Activated CD8-positive, alpha-beta memory T cell treated with anti-CD3 and anti-CD28 coated beads, Interleukin-2, amount 50 U/mL, for 24 hours (primary cell): ENCODE data around the gene SECISBP2.
A peak's percentile ranks its signal among the peaks of the same experiment; 100 is the strongest.
"Not testable (repeated sequence)": the region's sequence is repeated elsewhere in the genome, so short reads cannot be mapped to it uniquely, and the experiment has no call there.

ENCODE experiments used
- DNase-seq: peaks from one replicate; pipeline ENCODE4 v3.0.0-alpha.2; 2020; ENCODE audit errors: extremely low read depth

SECISBP2 gene

DNA sequence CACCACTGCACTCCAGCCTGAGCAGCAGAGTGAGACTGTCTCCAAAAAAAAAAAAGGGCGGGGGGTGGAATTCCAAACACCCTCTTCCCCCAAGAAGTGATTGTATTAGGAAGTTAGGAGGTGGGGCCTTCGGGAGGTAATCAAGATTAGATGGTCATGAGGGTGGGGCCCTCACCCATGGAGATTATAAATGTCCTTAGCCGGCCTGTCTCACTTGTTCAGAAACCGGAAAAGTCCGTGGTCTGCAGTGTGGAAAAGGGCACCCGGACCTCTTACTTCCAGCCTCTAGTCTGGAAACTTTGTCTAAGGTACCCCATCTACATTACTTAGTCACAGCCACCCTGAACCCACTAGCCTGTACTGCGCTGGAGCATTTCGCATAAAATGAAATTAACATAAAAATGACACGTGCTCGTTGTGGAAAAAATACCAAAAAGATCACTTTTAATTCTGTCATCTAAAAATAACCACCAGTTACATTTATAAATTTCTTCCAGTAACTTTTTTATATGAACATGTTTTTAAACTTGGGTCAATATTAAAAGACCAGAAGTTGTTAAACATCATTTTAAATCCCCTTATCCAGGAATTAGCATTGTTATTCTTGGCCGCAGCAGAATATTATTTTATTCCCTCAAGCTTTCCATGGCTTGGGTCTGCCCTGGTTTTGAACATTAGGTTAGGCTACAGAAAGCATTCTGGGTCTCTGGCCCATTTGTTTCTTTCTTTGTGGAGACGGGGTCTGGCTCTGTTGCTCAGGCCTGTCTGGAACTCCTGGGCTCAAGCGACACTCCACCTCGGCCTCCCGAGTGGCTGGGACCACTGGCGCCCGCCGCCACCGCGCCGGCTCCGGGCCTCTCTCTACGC is 8.5 kb upstream of the SECISBP2 start:
- DNase-seq, result no peak

DNA sequence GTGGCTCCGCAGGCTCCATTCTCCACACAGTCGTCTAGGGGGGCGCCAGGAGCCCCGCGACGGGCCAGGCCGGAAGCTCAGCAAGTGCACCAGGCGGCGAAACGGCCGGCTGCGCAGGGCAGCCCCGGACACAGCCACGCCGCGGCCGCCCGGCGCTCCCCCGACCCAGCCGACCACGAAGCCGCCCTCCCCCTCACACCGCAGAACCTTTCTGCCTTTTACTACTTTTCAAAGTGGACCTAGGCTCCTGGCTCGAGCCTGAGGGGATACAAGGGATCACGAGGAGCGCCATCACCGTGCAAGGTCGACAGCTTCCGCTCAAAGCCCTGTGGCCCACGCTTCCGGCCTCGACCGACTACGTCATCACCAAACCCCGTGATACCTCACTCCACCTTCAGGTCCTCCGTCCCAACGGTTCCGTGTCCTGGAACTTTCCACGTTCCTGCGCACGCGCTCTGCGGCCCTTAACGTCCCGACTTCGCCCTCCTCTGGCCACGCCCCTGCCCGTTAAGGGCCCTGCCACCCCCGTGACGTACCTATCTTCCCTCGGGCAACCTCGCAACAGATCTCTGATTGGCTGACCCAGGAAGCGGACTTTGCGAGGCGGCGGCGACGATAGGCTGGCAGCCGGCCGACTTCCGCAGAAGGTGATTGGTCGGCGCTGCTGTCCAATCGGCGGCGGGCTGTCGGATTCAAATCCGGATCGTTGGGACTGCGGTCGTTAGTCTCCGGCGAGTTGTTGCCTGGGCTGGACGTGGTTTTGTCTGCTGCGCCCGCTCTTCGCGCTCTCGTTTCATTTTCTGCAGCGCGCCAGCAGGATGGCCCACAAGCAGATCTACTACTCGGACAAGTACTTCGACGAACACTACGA is 7.6 kb upstream of the SECISBP2 start, which contains the start of gene CKS2:
CKS2 (plus strand) TSS at position 721 of the 871 bp plus-strand sequence; CDS start at position 819, 98 bp downstream.
- DNase-seq, result peak; percentile 100

DNA sequence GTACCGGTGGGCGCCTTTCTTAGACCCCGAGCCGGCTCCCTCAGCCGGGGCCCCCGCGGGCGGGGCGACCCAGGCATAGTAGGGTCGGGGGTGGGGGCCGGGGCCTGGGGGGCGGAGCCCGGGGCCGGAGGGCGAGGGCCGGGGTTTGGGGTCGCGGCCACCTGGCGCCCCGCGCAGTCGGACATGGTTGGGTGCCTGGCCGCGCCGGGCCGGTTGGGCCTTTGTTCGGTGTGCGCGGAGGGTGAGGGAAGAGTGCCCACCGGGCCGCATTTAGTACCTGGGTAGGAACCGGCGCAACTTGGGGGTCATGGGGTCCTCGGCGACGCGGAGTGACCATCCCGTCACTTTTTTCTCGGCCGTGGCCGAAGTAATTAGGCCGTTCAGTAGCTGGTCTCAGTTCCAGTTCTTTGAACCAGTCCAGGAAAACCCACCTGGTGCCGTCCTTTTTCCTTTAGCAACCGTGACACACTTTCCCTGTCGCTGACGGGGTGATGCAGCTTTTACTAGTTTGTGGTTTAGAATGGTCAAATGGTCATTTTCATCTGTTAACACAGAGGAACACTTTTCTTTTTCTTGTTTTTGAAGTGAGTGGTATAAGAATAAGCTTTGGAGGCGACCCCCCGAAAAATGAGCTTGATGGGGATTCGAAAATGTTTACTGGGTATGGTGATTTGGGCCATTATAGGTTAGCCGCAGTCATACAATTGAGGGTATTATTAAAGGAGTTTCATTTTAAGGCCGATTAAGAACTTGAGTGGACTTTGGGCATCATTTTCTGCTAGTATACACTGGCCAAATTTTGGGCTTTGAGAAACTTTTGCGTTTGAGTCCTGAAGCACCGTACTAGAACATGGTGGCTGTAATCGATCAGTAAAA is 6.7 kb upstream of the SECISBP2 start:
- DNase-seq, result no peak

DNA sequence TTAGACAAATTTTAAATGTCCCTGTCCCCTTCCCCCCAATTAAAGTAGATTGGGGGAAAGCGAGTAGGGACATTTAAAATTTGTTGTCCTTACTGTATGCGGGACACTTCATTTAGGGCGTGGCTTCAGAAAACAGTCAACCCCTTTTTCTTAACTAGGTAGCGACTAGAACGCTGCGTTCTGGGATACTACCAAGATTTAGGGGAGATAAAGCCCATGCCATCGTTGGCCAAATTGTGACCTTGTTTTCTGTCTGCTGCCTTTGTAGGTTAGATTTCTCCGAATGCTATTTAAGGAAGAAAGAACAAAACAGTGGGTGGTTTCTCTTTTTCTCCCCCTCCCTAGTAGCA is 6.1 kb upstream of the SECISBP2 start:
- DNase-seq, result no peak

GRCh38 chr9:89313842-89314241 is 4.5 kb upstream of the SECISBP2 start:
- DNase-seq, result no peak

DNA sequence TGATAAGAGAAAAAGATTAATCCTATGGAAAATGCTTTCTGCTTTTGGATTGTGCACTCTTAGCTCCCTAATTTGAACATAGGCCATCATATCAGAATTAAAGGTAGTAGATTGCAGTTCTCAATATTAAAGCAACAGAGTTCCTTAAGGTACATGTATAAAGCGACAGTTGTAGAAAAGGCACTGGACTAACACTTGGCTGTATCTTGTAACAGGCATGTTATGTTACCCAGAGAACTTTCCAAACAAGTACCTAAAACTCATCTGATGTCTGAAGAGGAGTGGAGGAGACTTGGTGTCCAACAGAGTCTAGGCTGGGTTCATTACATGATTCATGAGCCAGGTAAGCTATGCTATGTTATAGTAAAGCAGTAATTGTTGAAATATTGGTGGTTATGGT is 3.3 kb upstream of the SECISBP2 start:
- no peak for DNase-seq

DNA sequence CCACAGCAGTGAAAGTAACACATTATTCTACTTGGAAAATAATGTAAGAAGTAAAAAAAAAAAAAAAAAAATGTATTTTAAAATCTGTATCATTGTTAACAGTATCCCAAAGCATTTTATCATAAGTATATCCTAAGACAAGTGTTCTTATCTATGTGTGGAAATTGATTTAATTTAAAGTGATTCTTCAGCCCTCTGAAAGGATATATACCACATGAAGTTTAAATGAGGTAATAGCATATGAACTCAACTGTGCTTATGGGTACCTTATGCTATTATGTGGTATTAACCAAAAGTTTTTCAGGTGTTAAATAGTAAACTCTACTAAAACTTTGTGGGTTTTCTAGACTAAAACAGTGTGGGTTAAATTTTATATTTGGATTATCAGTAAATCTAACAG is 2.8 kb upstream of the SECISBP2 start:
- no peak for DNase-seq

DNA sequence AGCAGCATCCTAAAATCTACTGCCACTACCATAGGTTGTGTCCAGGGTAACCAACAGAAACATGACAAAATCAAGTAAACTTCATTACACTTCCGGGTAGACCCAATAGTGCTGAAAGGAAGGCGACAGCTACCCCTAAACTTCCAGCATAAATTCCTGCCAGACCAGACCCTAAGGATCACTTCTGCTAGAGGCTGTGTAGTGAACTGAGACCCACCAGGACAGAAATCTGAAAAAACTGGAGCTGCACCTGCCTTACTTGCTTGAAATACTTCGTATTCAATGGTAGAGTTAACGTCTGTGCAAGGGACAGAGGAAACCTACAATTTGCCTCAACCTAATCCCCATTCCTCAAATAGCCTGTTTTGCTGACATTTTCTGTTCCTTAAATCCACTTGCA is 1.0 kb upstream of the SECISBP2 start:
- no peak for DNase-seq

GRCh38 chr9:89319015-89319905 is 960 bp downstream of the SECISBP2 start:
- no peak for DNase-seq

GRCh38 chr9:89323390-89323789 is 5.1 kb downstream of the SECISBP2 start:
- DNase-seq, result no peak

- DNase-seq, result no peak
These were observed 7.4 kb downstream of the SECISBP2 start for GRCh38 chr9:89325733-89326132.

DNA sequence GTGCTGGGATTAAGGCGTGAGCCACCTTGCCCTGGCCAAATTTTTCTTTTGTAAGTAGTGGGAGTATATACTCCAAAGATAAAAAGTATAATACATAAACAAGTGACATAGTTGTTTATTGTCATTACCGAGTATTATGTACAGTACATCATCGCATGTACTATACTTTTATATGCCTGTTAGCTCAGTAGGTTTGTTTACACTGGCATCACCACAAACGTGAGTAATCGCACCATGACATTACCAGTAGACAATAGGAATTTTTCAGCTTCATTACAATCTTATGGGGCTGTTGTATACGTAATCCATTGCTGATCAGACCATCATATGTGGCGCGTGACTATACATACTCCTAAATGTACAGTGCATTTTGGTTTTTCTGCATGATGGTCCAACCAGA is 9.8 kb downstream of the SECISBP2 start:
- no peak for DNase-seq

DNA sequence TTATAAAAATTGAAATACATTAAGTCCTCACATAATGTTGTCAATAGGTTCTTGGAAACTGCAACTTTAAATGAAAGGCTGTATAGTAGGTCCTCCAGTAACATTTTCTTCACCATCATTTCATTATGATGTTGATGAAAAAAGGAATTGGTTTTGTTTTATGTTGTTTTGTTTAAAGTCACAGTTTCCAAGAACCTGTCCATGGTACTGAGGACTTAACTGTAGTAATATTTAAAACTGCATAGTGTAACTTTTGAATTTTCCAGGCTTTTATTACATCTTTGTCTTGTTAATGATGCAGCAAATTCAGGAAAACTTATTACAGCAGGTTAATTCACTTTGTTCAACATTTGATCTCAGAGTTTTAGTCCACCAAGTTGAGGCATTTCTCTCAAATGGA is 11.6 kb downstream of the SECISBP2 start:
- DNase-seq, result no peak

GRCh38 chr9:89330513-89330912 is 12.2 kb downstream of the SECISBP2 start:
- no peak for DNase-seq

- DNase-seq, result no peak
These were observed 21.5 kb downstream of the SECISBP2 start for GRCh38 chr9:89339807-89340206.

DNA sequence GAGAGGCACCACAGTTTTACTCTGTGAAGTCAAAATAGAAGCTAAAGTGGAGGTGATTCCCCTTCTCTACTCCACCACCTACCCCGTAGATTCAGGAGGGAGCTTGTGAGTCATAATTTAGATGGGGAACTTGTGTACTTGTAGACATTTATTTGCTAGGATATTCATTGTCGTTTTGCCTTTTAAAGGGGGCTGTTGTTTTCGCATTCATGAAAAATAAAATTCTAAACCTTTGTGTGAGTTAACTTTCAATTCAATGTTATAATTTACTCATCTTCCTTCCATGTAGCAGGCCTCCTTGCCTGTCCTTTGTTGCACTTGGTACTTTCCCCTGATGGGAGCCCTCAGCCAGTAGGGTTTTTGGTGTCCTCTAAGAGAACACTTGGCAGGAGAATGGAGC is 22.0 kb downstream of the SECISBP2 start:
- DNase-seq, result no peak

DNA sequence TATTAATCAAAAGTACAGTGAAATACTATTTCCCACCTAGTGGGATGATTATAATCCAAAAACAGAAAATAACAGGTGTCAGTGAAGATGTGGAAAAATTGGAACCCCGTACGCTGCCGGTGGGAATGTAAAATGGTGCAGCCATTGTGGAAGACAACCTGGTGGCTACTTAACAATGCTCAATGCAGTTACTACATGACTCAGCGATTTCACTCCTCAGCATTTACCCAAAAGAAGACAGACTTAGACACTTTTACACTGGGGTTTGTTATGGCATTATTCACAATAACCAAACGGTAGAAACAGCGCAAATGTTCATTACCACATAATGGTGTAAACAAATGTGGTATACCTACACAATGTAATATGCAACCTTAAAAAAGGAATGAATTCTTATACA is 23.9 kb downstream of the SECISBP2 start:
- DNase-seq, result no peak

DNA sequence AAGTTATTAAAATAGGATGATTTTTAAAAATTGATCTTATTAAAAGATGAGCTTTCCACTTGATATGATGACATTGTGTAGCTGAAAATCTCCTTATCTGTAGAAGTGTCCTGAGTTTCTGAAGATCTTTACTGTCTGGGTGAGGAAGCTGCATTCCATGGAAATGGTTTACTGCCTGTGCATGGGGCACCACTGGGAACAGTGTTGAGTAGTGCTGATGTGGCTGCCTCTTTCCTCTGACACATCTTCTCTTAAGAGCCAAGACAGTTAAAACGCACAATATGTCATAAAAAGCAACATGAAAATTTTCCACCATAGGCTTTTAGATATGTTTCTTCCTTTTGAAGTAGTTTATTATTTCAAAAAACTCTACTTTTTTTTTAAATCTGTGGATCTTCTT is 24.6 kb downstream of the SECISBP2 start:
- DNase-seq, result no peak

- DNase-seq, result not testable (repeated sequence)
These were observed 25.5 kb downstream of the SECISBP2 start for GRCh38 chr9:89343812-89344211.

DNA sequence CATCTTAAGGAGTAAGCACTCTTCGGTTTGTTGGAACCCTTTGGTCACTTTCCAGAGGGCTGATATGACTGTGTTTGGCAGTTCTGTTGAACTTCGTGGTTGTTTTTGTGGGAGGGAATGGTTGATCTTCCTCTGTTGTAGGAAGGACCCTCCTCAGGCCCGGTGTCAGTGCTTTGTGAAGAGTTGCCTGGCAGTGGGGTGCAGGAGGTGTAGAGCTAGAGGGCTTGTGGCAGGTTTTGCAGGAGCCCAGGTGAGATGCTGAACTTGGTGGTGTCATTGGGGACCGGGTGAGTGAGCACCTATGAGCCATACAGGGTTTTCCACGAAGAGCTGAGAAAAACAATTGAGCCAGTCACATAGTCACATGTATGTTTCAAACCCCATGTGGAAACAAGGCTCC is 27.2 kb downstream of the SECISBP2 start:
- DNase-seq, result no peak

GRCh38 chr9:89346696-89347095 is 28.4 kb downstream of the SECISBP2 start:
- no peak for DNase-seq
